SK-N-SH (cell line): ENCODE data around the gene ISYNA1. TPM values are rescaled to one million over a fixed set of nuclear protein-coding genes. Genes with fewer than 3 reads are reported as not detected.

Experiments used
- CTCF ChIA-PET: fragments of 300-600, 350-600 bp; formaldehyde crosslinking; extraction: SDS; loops from one replicate; lab custom pipeline; 2021; lab: Yijun Ruan, JAX
- POLR2A ChIA-PET: fragments of 350-600 bp; sonication (Branson Sonifier 250); formaldehyde crosslinking; extraction: SDS; loops from one replicate; lab custom pipeline; 2020; ENCODE audit warnings: antibody characterized with exemption, inconsistent platforms; lab: Yijun Ruan, JAX
- DNase-seq: peaks from one replicate; pipeline ENCODE4 v3.0.0; 2012
- H2AFZ ChIP-seq: fragments of 200-600 bp; sonication (generic); 2 replicates; pipeline ENCODE4 v1.8.1; 2016; ENCODE audit warnings: antibody characterized with exemption, mild to moderate bottlenecking, low read depth
- H3F3A ChIP-seq: fragments of 200-600 bp; sonication (generic); replicated peaks from 2 replicates; pipeline ENCODE3; 2016; ENCODE audit warnings: antibody characterized with exemption, mild to moderate bottlenecking; ENCODE audit not compliant: insufficient read depth
- H3K27ac ChIP-seq, 2 experiments: fragments of 200-500 bp in 1 of 2; fragments of 200-600 bp in 1 of 2; sonication (Bioruptor generic) in 1 of 2; sonication (generic), shearing (Covaris generic) in 1 of 2; 2 replicates each; pipeline versions ENCODE4 v1.5.1 to v1.6.1; 2014 to 2016; ENCODE audit warnings: low read depth in 2 of 2, inconsistent platforms in 1 of 2, low read length in 1 of 2, mild to moderate bottlenecking in 1 of 2, mixed read lengths in 1 of 2
- H3K27me3 ChIP-seq: fragments of 200-600 bp; sonication (generic), shearing (Covaris generic); 2 replicates; pipeline ENCODE4 v1.6.1; 2016; ENCODE audit warnings: mixed run types; ENCODE audit not compliant: insufficient read depth
- H3K36me3 ChIP-seq, 2 experiments: fragments of 200-500 bp in 1 of 2; fragments of 200-600 bp in 1 of 2; sonication (Bioruptor generic) in 1 of 2; sonication (generic) in 1 of 2; replicated peaks in 1 of 2; 2 replicates each; pipeline versions ENCODE3 to v1.5.1; 2014 to 2016; ENCODE audit warnings: low read length in 1 of 2, mild to moderate bottlenecking in 1 of 2; ENCODE audit not compliant: insufficient read depth in 2 of 2, control insufficient read depth in 1 of 2
- H3K4me1 ChIP-seq, 2 experiments: fragments of 200-500 bp in 1 of 2; fragments of 200-600 bp in 1 of 2; sonication (Bioruptor generic) in 1 of 2; sonication (generic), shearing (Covaris generic) in 1 of 2; 2 replicates each; pipeline versions ENCODE4 v1.5.1 to v1.6.1; 2014 to 2016; ENCODE audit warnings: low read depth in 1 of 2, low read length in 1 of 2, mixed run types in 1 of 2; ENCODE audit not compliant: insufficient read depth in 2 of 2, control insufficient read depth in 1 of 2
- H3K4me2 ChIP-seq: fragments of 200-600 bp; sonication (generic), shearing (Covaris generic); 2 replicates; pipeline ENCODE4 v1.6.1; 2017; ENCODE audit warnings: mixed run types
- H3K4me3 ChIP-seq, 2 experiments: fragments of 200-500 bp in 1 of 2; fragments of 200-600 bp in 1 of 2; sonication (Bioruptor generic) in 1 of 2; sonication (generic), shearing (Covaris generic) in 1 of 2; 2 replicates each; pipeline versions ENCODE4 v1.5.1 to v1.8.1; 2014 to 2016; ENCODE audit warnings: low read depth in 2 of 2, inconsistent platforms in 1 of 2, low read length in 1 of 2, mild to moderate bottlenecking in 1 of 2, mixed read lengths in 1 of 2, moderate library complexity in 1 of 2
- H3K79me2 ChIP-seq: fragments of 200-600 bp; sonication (generic); 2 replicates; pipeline ENCODE4 v1.8.1; 2017; ENCODE audit warnings: mild to moderate bottlenecking; ENCODE audit not compliant: insufficient read depth
- H3K9ac ChIP-seq: fragments of 200-600 bp; sonication (generic); 2 replicates; pipeline ENCODE4 v1.6.1; 2017; ENCODE audit warnings: mixed run types
- H3K9me2 ChIP-seq: fragments of 200-600 bp; sonication (generic); 2 replicates; pipeline ENCODE4 v1.6.1; 2017; ENCODE audit warnings: mixed run types
- H3K9me3 ChIP-seq: fragments of 200-600 bp; sonication (generic); 2 replicates; pipeline ENCODE4 v1.6.1; 2017; ENCODE audit warnings: mixed run types, mild to moderate bottlenecking, moderate library complexity
- H4K20me1 ChIP-seq: fragments of 200-600 bp; sonication (generic); 2 replicates; pipeline ENCODE4 v1.6.1; 2017; ENCODE audit warnings: mild to moderate bottlenecking, mixed run types; ENCODE audit not compliant: insufficient read depth
- CHD2 ChIP-seq: fragments of 150-350 bp; IDR thresholded peaks from 2 replicates; pipeline ENCODE4 v1.6.1; 2018; ENCODE audit warnings: low read length; ENCODE audit not compliant: partially characterized antibody
- ELF1 ChIP-seq: IDR thresholded peaks from 2 replicates; pipeline ENCODE4 v1.4.0; 2012
- EP300 ChIP-seq, 2 experiments: IDR thresholded peaks; 2 replicates each; pipeline versions ENCODE4 v1.4.0 to v1.6.1; 2012; ENCODE audit warnings: borderline replicate concordance in 1 of 2, low read depth in 1 of 2, low read length in 1 of 2
- EZH2phosphoT487 ChIP-seq: fragments of 200-600 bp; sonication (generic); IDR thresholded peaks from 2 replicates; pipeline ENCODE4 v1.6.1; 2017; ENCODE audit warnings: low read depth, mixed run types, mild to moderate bottlenecking, antibody characterized with exemption, moderate library complexity, borderline replicate concordance
- FOSL2 ChIP-seq: IDR thresholded peaks from 2 replicates; pipeline ENCODE4 v1.4.0; 2012; ENCODE audit warnings: low read depth, mild to moderate bottlenecking, moderate library complexity, borderline replicate concordance
- FOXM1 ChIP-seq: IDR thresholded peaks from 2 replicates; pipeline ENCODE4 v1.4.0; 2012; ENCODE audit warnings: low read depth, mild to moderate bottlenecking
- GABPA ChIP-seq: IDR thresholded peaks from 2 replicates; pipeline ENCODE4 v1.4.0; 2012; ENCODE audit warnings: low read depth, mild to moderate bottlenecking
- JUND ChIP-seq: IDR thresholded peaks from 2 replicates; pipeline ENCODE4 v1.4.0; 2012
- MAX ChIP-seq: IDR thresholded peaks from 2 replicates; pipeline ENCODE4 v1.4.0; 2012; ENCODE audit warnings: low read depth
- NFIC ChIP-seq: IDR thresholded peaks from 2 replicates; pipeline ENCODE4 v1.4.0; 2012; ENCODE audit warnings: borderline replicate concordance
- NRF1 ChIP-seq: IDR thresholded peaks from 2 replicates; pipeline ENCODE4 v1.6.1; 2012; ENCODE audit warnings: low read depth, mild to moderate bottlenecking, low read length
- PBX3 ChIP-seq: IDR thresholded peaks from 2 replicates; pipeline ENCODE4; 2012
- RAD21 ChIP-seq: IDR thresholded peaks from 2 replicates; pipeline ENCODE4 v1.6.1; 2012; ENCODE audit warnings: mild to moderate bottlenecking, low read length
- REST ChIP-seq: IDR thresholded peaks from 2 replicates; pipeline ENCODE4 v1.6.1; 2012; ENCODE audit warnings: mild to moderate bottlenecking, low read depth, low read length, moderate library complexity
- RFX5 ChIP-seq: IDR thresholded peaks from 2 replicates; pipeline ENCODE4 v1.6.1; 2012; ENCODE audit warnings: mild to moderate bottlenecking, improper control_type of control experiment, low read length
- RXRA ChIP-seq: IDR thresholded peaks from 2 replicates; pipeline ENCODE4 v1.4.0; 2012; ENCODE audit warnings: low read depth, mild to moderate bottlenecking, borderline replicate concordance
- SMC3 ChIP-seq: IDR thresholded peaks from 2 replicates; pipeline ENCODE4 v1.6.1; 2012; ENCODE audit warnings: low read depth, low read length, improper control_type of control experiment
- TCF12 ChIP-seq: IDR thresholded peaks from 2 replicates; pipeline ENCODE4 v1.4.0; 2012
- USF2 ChIP-seq: fragments of 150-350 bp; IDR thresholded peaks from 2 replicates; pipeline ENCODE4 v1.6.1; 2017; ENCODE audit warnings: antibody characterized with exemption, low read length, low read depth, borderline replicate concordance
- YY1 ChIP-seq: IDR thresholded peaks from 2 replicates; pipeline ENCODE4 v1.4.0; 2012; ENCODE audit warnings: low read depth, mild to moderate bottlenecking
- WGBS: methylation state at CpG from one replicate; pipeline ENCODE4 v1.1.6; 2017; ENCODE audit warnings: low lambda C conversion rate; 5-methylcytosine and 5-hydroxymethylcytosine counted together
- polyA plus RNA-seq, 3 experiments: library from polyadenylated mRNA; depleted of rRNA; stranded (reverse); fragments of >200 nt; gene quantifications; 2 replicates each; pipeline ENCODE4 v1.2.3, GENCODE V29; 2012

Gene ISYNA1
- polyA plus RNA-seq, 1 of the 3 experiments (the other 2 are of a cell fraction): 48.0 TPM

GRCh38 chr19:18433015-18433691, 4.8 kb downstream of the ISYNA1 start:
- ChIA-PET CTCF (interaction anchor here (0.9 kb wide), 1 partner anchor 14 kb away, joined by 4 read pairs; the partner anchor contains the start of gene SSBP4), POLR2A (interaction anchor here (1.6 to 2.5 kb wide), 2 partner anchors 14 to 152 kb away, joined by 4 to 13 read pairs; partner anchors contain the start of genes JUND and SSBP4)
- 79% methylated on average over 13 of the region's 59 CpGs for WGBS
- peaks cover 6% of the 10 kb centered on the region for H3F3A ChIP-seq
- no peak overlapping the region for H3K9ac ChIP-seq
- peak; percentile 75 for DNase-seq
- no peaks in the 10 kb centered on the region for H3K9me2 ChIP-seq
- H3K4me3 ChIP-seq: peak overlapping the region in 1 of 2 experiments; percentile 37; a peak in 1 of 4 replicates
- peaks cover 14 to 51% of the 10 kb centered on the region in 2 experiments; a peak in 2 of 4 replicates for H3K4me1 ChIP-seq
- H2AFZ ChIP-seq: no peak overlapping the region
- peaks cover 0 to 11% of the 10 kb centered on the region in 2 experiments for H3K36me3 ChIP-seq
- H3K79me2 ChIP-seq: no peaks in the 10 kb centered on the region
- no peaks in the 10 kb centered on the region; the same call in 1 of the 2 replicates for H4K20me1 ChIP-seq
- TF ChIP-seq NFIC (no peak), PBX3 (no peak; the same call in 1 of the 2 replicates), CHD2 (no peak), YY1 (no peak), FOSL2 (no peak), EZH2phosphoT487 (no peak), NRF1 (no peak), RAD21 (no peak), MAX (no peak), USF2 (no peak), RXRA (no peak), GABPA (no peak), JUND (no peak), REST (no peak), FOXM1 (no peak), TCF12 (no peak), RFX5 (no peak), ELF1 (no peak), SMC3 (no peak), EP300 (IDR thresholded peaks at IDR 0.05; ENCODE audit: borderline replicate concordance in 1 of 2, low read depth in 1 of 2, low read length in 1 of 2) (no peak)
- H3K27ac ChIP-seq: peak overlapping the region in 1 of 2 experiments; percentile 71; a peak in 1 of 4 replicates
- no peaks in the 10 kb centered on the region for H3K9me3 ChIP-seq
- H3K4me2 ChIP-seq: no peak overlapping the region
- H3K27me3 ChIP-seq: no peaks in the 10 kb centered on the region
